Measurements from ENCODE around the gene SLC37A1.

DNA sequence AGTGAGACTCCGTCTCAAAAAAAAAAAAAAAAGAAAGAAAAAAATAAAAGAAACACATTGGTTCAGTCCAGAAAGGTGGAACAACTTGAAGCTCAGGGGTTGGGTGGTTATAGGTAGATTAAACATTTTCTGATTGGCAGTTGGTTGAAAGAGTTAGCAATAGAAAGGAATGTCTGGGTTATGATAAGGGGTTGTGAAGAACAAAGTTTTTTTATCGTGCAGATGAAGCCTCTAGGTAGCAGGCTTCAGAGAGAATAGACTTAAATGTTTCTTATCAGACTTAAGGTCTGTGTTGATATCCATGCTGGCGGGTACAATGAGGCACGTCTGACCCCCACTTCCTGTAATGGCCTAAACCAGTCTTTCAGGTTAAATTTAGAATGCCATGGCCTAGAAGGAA, 94.8 kb downstream of the SLC37A1 start:
- TF ChIP-seq, protein P1, sequence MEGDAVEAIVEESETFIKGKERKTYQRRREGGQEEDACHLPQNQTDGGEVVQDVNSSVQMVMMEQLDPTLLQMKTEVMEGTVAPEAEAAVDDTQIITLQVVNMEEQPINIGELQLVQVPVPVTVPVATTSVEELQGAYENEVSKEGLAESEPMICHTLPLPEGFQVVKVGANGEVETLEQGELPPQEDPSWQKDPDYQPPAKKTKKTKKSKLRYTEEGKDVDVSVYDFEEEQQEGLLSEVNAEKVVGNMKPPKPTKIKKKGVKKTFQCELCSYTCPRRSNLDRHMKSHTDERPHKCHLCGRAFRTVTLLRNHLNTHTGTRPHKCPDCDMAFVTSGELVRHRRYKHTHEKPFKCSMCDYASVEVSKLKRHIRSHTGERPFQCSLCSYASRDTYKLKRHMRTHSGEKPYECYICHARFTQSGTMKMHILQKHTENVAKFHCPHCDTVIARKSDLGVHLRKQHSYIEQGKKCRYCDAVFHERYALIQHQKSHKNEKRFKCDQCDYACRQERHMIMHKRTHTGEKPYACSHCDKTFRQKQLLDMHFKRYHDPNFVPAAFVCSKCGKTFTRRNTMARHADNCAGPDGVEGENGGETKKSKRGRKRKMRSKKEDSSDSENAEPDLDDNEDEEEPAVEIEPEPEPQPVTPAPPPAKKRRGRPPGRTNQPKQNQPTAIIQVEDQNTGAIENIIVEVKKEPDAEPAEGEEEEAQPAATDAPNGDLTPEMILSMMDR (IDR thresholded peaks at IDR 0.05; ENCODE audit: insufficient read depth, low read length): no peak
- no peak for TF ChIP-seq POLR2AphosphoS5 (IDR thresholded peaks at IDR 0.05; ENCODE audit: low read depth)
- TF ChIP-seq, protein P2, sequence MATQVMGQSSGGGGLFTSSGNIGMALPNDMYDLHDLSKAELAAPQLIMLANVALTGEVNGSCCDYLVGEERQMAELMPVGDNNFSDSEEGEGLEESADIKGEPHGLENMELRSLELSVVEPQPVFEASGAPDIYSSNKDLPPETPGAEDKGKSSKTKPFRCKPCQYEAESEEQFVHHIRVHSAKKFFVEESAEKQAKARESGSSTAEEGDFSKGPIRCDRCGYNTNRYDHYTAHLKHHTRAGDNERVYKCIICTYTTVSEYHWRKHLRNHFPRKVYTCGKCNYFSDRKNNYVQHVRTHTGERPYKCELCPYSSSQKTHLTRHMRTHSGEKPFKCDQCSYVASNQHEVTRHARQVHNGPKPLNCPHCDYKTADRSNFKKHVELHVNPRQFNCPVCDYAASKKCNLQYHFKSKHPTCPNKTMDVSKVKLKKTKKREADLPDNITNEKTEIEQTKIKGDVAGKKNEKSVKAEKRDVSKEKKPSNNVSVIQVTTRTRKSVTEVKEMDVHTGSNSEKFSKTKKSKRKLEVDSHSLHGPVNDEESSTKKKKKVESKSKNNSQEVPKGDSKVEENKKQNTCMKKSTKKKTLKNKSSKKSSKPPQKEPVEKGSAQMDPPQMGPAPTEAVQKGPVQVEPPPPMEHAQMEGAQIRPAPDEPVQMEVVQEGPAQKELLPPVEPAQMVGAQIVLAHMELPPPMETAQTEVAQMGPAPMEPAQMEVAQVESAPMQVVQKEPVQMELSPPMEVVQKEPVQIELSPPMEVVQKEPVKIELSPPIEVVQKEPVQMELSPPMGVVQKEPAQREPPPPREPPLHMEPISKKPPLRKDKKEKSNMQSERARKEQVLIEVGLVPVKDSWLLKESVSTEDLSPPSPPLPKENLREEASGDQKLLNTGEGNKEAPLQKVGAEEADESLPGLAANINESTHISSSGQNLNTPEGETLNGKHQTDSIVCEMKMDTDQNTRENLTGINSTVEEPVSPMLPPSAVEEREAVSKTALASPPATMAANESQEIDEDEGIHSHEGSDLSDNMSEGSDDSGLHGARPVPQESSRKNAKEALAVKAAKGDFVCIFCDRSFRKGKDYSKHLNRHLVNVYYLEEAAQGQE (IDR thresholded peaks at IDR 0.05; ENCODE audit: insufficient replicate concordance, low read depth): no peak
- no peak for TF ChIP-seq SPI1 (IDR thresholded peaks at IDR 0.05; ENCODE audit: borderline replicate concordance, low read depth)
- no peak for TF ChIP-seq GABPA (IDR thresholded peaks at IDR 0.05; ENCODE audit: low read depth)
